ENCODE results near the gene NPEPPS.
"Not testable (repeated sequence)": the region's sequence is repeated elsewhere in the genome, so short reads cannot be mapped to it uniquely, and the experiment has no call there.

NPEPPS gene

GRCh38 chr17:47561698-47562405, 30.9 kb downstream of the NPEPPS start:
- H3K9me3 ChIP-seq (ENCODE audit: control insufficient read depth, insufficient read depth, low read depth, low read length); H3K36me3 ChIP-seq (ENCODE audit: control insufficient read depth, insufficient read depth, low read length); H3K4me1 ChIP-seq (ENCODE audit: control insufficient read depth, insufficient read depth, low read length); H3K27me3 ChIP-seq (ENCODE audit: control insufficient read depth, insufficient read depth, low read length); H3K27ac ChIP-seq (ENCODE audit: low read depth, low read length); H3K4me3 ChIP-seq (ENCODE audit: low read depth, low read length); H3K9ac ChIP-seq (ENCODE audit: low read length): not testable (repeated sequence)

DNA sequence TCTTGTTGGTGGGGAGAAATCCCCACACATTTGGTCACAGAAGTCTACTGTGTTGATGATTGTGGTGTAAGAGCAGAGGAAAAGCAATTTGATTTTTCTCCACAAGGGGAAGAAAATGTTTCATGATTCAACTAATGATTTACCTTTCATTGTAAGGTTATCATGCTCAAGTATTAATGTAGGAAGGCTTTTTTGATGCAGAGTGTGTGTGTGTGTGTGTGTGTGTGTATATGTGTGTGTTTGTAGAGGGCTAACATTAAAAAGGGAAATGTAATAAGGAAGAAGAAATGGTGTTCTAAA, 31.4 kb downstream of the NPEPPS start:
- not testable (repeated sequence) for H3K4me3 ChIP-seq (ENCODE audit: low read depth, low read length); H3K4me1 ChIP-seq (ENCODE audit: control insufficient read depth, insufficient read depth, low read length); H3K27me3 ChIP-seq (ENCODE audit: control insufficient read depth, insufficient read depth, low read length); H3K36me3 ChIP-seq (ENCODE audit: control insufficient read depth, insufficient read depth, low read length); H3K27ac ChIP-seq (ENCODE audit: low read depth, low read length); H3K9me3 ChIP-seq (ENCODE audit: control insufficient read depth, insufficient read depth, low read depth, low read length); H3K9ac ChIP-seq (ENCODE audit: low read length)

DNA sequence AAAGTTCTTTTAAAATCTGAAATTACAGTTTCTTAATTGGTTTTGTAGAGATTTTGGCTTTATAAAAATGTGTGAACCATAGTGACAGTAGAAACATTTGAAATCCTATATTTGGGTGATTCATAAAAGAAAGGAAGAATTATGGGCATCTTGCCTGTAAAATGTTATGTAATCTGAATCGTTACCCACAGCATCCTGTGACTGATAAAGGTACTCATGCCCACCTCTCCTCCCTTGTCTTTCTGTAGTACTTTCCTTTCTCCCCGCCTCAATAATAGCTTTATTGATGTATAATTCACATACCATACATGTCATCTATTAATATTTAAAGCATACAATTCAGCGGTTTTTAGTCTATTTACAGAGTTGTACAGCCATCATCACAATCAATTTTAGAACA, 36.4 kb downstream of the NPEPPS start:
- H3K9me3 ChIP-seq (ENCODE audit: control insufficient read depth, insufficient read depth, low read depth, low read length); H3K27ac ChIP-seq (ENCODE audit: low read depth, low read length); H3K4me1 ChIP-seq (ENCODE audit: control insufficient read depth, insufficient read depth, low read length); H3K27me3 ChIP-seq (ENCODE audit: control insufficient read depth, insufficient read depth, low read length); H3K4me3 ChIP-seq (ENCODE audit: low read depth, low read length); H3K9ac ChIP-seq (ENCODE audit: low read length); H3K36me3 ChIP-seq (ENCODE audit: control insufficient read depth, insufficient read depth, low read length): not testable (repeated sequence)

- H3K4me3 ChIP-seq (ENCODE audit: low read depth, low read length); H3K4me1 ChIP-seq (ENCODE audit: control insufficient read depth, insufficient read depth, low read length); H3K27ac ChIP-seq (ENCODE audit: low read depth, low read length); H3K36me3 ChIP-seq (ENCODE audit: control insufficient read depth, insufficient read depth, low read length); H3K9me3 ChIP-seq (ENCODE audit: control insufficient read depth, insufficient read depth, low read depth, low read length); H3K9ac ChIP-seq (ENCODE audit: low read length); H3K27me3 ChIP-seq (ENCODE audit: control insufficient read depth, insufficient read depth, low read length): not testable (repeated sequence)
These were observed 41.7 kb downstream of the NPEPPS start for GRCh38 chr17:47572561-47572960.

GRCh38 chr17:47582416-47582815, 51.5 kb downstream of the NPEPPS start:
- H3K9me3 ChIP-seq (ENCODE audit: control insufficient read depth, insufficient read depth, low read depth, low read length); H3K4me3 ChIP-seq (ENCODE audit: low read depth, low read length); H3K9ac ChIP-seq (ENCODE audit: low read length); H3K27ac ChIP-seq (ENCODE audit: low read depth, low read length); H3K4me1 ChIP-seq (ENCODE audit: control insufficient read depth, insufficient read depth, low read length); H3K36me3 ChIP-seq (ENCODE audit: control insufficient read depth, insufficient read depth, low read length); H3K27me3 ChIP-seq (ENCODE audit: control insufficient read depth, insufficient read depth, low read length): not testable (repeated sequence)

- H3K4me1 ChIP-seq (ENCODE audit: control insufficient read depth, insufficient read depth, low read length); H3K27ac ChIP-seq (ENCODE audit: low read depth, low read length); H3K4me3 ChIP-seq (ENCODE audit: low read depth, low read length); H3K36me3 ChIP-seq (ENCODE audit: control insufficient read depth, insufficient read depth, low read length); H3K9me3 ChIP-seq (ENCODE audit: control insufficient read depth, insufficient read depth, low read depth, low read length); H3K9ac ChIP-seq (ENCODE audit: low read length); H3K27me3 ChIP-seq (ENCODE audit: control insufficient read depth, insufficient read depth, low read length): not testable (repeated sequence)
These were observed 55.6 kb downstream of the NPEPPS start for GRCh38 chr17:47586378-47587055.

DNA sequence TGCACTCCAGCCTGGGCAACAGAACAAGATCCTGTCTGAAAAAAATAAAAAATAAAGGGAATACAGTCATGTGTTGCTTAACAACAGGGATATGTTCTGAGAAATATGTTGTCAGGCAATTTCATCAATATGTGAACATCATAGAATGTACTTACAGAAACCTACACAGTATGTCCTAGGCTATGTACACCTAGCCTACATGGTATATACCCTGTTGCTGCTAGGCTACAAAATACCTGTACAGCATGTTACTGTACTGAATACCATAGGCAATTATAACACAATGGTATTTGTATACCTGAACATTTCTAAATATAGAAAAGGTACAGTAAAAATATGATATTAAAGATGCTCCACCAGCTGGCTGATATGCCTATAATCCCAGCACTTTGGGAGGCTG, 62.6 kb downstream of the NPEPPS start:
- H3K36me3 ChIP-seq (ENCODE audit: control insufficient read depth, insufficient read depth, low read length): peaks cover 48% of the 10 kb centered on the region
- not testable (repeated sequence) for H3K9ac ChIP-seq (ENCODE audit: low read length); H3K4me1 ChIP-seq (ENCODE audit: control insufficient read depth, insufficient read depth, low read length); H3K27me3 ChIP-seq (ENCODE audit: control insufficient read depth, insufficient read depth, low read length); H3K27ac ChIP-seq (ENCODE audit: low read depth, low read length); H3K9me3 ChIP-seq (ENCODE audit: control insufficient read depth, insufficient read depth, low read depth, low read length); H3K4me3 ChIP-seq (ENCODE audit: low read depth, low read length)

GRCh38 chr17:47603830-47604597, 73.1 kb downstream of the NPEPPS start:
- Histone ChIP-seq H3K36me3 (ENCODE audit: control insufficient read depth, insufficient read depth, low read length) (peaks cover 89% of the 10 kb centered on the region), H3K4me3 (ENCODE audit: low read depth, low read length) (no peak overlapping the region), H3K27me3 (ENCODE audit: control insufficient read depth, insufficient read depth, low read length) (no peaks in the 10 kb centered on the region), H3K9ac (ENCODE audit: low read length) (no peak overlapping the region), H3K27ac (ENCODE audit: low read depth, low read length) (no peak overlapping the region), H3K4me1 (ENCODE audit: control insufficient read depth, insufficient read depth, low read length) (no peaks in the 10 kb centered on the region), H3K9me3 (ENCODE audit: control insufficient read depth, insufficient read depth, low read depth, low read length) (no peaks in the 10 kb centered on the region)

GRCh38 chr17:47604598-47604927, 73.7 kb downstream of the NPEPPS start:
- Histone ChIP-seq H3K9me3 (ENCODE audit: control insufficient read depth, insufficient read depth, low read depth, low read length) (no peaks in the 10 kb centered on the region), H3K4me1 (ENCODE audit: control insufficient read depth, insufficient read depth, low read length) (no peaks in the 10 kb centered on the region), H3K9ac (ENCODE audit: low read length) (no peak overlapping the region), H3K4me3 (ENCODE audit: low read depth, low read length) (no peak overlapping the region), H3K36me3 (ENCODE audit: control insufficient read depth, insufficient read depth, low read length) (peaks cover 89% of the 10 kb centered on the region), H3K27me3 (ENCODE audit: control insufficient read depth, insufficient read depth, low read length) (no peaks in the 10 kb centered on the region), H3K27ac (ENCODE audit: low read depth, low read length) (no peak overlapping the region)

- H3K27ac ChIP-seq (ENCODE audit: low read depth, low read length): no peak overlapping the region
- no peaks in the 10 kb centered on the region for H3K4me1 ChIP-seq (ENCODE audit: control insufficient read depth, insufficient read depth, low read length)
- peaks cover 88% of the 10 kb centered on the region for H3K36me3 ChIP-seq (ENCODE audit: control insufficient read depth, insufficient read depth, low read length)
- H3K27me3 ChIP-seq (ENCODE audit: control insufficient read depth, insufficient read depth, low read length): no peaks in the 10 kb centered on the region
- no peak overlapping the region for H3K4me3 ChIP-seq (ENCODE audit: low read depth, low read length)
- H3K9ac ChIP-seq (ENCODE audit: low read length): no peak overlapping the region
- no peaks in the 10 kb centered on the region for H3K9me3 ChIP-seq (ENCODE audit: control insufficient read depth, insufficient read depth, low read depth, low read length)
These were observed 74.1 kb downstream of the NPEPPS start for GRCh38 chr17:47605011-47605410.

- H3K36me3 ChIP-seq (ENCODE audit: control insufficient read depth, insufficient read depth, low read length): peaks cover 76% of the 10 kb centered on the region
- H3K27ac ChIP-seq (ENCODE audit: low read depth, low read length): no peak overlapping the region
- H3K27me3 ChIP-seq (ENCODE audit: control insufficient read depth, insufficient read depth, low read length): no peaks in the 10 kb centered on the region
- H3K4me1 ChIP-seq (ENCODE audit: control insufficient read depth, insufficient read depth, low read length): no peaks in the 10 kb centered on the region
- H3K4me3 ChIP-seq (ENCODE audit: low read depth, low read length): no peak overlapping the region
- H3K9ac ChIP-seq (ENCODE audit: low read length): no peak overlapping the region
- no peaks in the 10 kb centered on the region for H3K9me3 ChIP-seq (ENCODE audit: control insufficient read depth, insufficient read depth, low read depth, low read length)
These were observed 76.6 kb downstream of the NPEPPS start for GRCh38 chr17:47607481-47607880.
